NCI-H187 (cell line): Measurements from ENCODE around the gene NLN.
"Not testable (repeated sequence)": the region's sequence is repeated elsewhere in the genome, so short reads cannot be mapped to it uniquely, and the experiment has no call there.

Experiments
- DNase-seq, 2 experiments: peaks; one replicate each; lab custom pipeline; 2025; lab: John Stamatoyannopoulos, UW

The NLN gene

GRCh38 chr5:65772963-65773362 is 51.0 kb downstream of the NLN start:
- DNase-seq: not testable (repeated sequence)

- no peak for DNase-seq
These were observed 52.3 kb downstream of the NLN start for GRCh38 chr5:65774346-65774745.

- no peak for DNase-seq
These were observed 53.5 kb downstream of the NLN start for GRCh38 chr5:65775476-65775875.

DNA sequence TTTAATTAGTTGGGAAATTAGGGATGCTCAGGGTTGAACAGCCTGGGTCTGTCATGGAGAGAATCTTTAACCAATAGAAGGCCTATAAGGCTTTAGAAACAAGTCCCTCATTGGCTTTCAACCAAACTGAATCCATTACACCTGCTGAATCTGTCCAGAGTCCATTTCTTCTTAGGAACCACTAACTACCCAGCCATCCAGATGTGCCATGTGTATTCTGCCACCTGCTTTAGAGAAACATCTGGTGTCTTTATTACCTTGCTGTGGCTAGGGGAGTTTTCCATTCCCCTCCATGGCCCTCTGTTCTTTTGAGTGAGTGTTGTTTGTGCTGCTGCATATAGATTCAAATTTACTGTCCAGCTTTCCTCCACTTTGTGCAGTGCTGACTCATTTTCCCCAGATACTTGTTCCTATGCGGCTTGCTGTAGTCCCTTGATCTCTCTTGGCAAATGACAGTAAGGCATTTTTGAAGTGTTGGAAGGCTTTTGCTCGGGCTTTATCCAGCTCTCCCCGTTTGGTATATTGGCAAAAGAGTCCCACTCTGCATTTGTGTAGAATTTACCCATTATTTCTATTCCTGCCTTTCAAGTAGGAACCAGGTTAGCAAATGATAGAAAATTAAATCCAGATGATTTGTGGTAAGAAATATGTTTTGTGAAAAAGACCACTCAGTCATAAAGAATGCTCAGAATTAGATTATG is 54.6 kb downstream of the NLN start:
- no peak for DNase-seq

DNA sequence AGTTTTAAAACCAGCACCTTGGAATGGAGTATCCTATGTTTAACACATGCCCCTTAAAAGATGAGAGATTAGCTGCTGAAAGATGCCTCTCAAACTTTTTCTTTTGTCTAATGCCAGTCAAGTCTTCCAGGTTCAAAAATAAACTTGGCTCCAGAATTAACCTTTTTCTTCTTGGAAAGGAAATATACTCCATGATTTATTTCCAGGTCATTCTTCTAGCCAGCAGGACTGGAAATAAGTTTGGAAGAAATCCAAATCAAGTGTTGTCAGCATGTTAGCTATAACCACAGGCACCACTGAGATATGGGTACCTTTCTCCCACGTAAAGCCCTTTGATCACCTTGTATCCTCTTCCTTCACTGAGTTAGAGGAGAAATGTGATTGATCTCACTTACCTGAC is 56.1 kb downstream of the NLN start:
- DNase-seq: no peak

GRCh38 chr5:65779643-65780042 is 57.6 kb downstream of the NLN start:
- DNase-seq: no peak

DNA sequence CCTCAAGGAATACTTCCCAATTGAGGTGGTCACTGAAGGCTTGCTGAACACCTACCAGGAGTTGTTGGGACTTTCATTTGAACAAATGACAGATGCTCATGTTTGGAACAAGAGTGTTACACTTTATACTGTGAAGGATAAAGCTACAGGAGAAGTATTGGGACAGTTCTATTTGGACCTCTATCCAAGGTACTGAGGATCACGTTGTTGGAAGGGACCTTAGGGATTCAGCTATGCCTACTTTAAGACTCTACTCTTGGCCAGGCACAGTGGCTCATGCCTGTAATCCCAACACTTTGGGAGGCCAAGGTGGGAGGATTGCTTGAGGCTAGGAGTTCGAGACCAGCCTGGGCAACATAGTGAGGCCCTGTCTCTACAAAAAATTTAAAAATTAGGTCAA is 66.3 kb downstream of the NLN start:
- not testable (repeated sequence) for DNase-seq

DNA sequence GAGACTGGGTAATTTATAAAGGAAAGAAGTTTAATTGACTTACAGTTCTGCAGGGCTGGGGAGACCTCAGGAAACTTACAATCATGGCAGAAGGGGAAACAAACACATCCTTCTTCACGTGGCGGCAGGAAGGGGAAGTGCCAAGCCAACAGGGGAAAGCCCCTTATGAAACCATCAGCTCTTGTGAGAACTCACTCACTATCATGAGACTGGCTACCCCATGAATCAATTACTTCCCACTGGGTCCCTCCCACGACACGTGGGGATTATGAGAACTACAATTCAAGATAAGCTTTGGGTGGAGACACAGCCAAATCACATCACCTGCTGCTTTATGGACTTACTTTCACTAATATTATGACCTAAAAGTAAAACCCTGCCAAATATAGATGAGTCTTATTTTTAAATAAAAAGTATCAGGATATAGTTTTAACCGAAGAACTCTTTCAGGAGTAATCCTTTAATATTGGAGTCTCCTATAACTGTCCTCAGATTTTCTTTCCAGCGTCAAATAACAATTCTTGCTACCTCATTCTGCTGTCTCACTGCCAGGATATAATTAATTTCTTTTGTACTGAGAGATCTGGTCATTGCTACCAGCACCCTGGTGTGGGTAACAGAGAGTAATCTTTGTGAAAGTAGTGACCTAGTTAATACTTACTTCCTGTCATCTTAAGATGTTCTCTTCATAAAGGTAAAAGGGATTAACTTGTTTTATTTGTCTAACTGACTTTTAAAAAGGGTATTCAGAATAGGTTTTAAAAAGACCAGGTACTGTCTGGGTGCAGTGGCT is 68.6 kb downstream of the NLN start:
- no peak for DNase-seq

- no peak for DNase-seq
These were observed 70.0 kb downstream of the NLN start for GRCh38 chr5:65791712-65792673.

DNA sequence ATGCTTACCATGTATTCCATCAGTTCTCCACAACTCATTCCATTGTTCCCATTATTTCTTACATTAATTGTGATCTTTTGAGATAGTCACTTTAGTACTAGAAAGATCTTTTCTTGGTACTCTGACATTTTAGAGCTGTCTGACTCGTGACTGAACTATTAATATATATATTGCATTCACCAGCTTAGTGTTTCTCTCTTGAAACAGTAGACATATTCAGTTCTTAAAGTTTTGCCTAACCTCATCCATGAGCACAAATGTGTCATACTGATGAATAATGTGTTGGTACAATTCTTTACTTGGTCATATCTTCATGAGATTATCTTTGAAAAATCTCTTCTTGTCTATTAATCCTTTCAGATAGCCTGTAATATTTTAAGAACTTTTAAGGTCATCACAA is 74.3 kb downstream of the NLN start:
- DNase-seq: no peak

DNA sequence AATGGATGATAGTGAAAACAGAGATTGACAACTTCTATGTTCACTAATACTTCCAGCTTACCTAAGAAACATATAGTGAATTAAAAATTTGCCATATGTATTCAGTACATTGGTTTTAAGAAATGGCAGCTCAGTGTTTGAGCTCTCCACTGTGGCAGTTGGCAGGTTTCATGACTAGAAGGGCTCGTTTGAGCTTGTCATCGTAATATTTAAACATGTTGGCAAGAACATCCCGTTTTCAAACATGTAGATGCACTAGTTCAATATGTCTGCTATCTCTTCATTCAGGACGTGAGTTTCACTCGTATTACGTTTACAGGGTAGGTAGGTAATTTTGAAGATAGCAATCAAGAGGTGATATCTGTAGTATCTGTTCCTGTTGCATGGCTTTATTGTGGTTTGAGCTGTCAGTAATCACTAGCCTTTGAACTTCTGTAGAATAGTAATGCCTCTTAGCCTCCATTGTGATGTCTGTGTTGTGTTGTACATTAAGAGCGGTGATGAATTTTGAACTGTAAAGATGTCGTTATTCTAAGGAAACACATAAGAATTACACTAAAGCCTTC is 74.8 kb downstream of the NLN start:
- no peak for DNase-seq

DNA sequence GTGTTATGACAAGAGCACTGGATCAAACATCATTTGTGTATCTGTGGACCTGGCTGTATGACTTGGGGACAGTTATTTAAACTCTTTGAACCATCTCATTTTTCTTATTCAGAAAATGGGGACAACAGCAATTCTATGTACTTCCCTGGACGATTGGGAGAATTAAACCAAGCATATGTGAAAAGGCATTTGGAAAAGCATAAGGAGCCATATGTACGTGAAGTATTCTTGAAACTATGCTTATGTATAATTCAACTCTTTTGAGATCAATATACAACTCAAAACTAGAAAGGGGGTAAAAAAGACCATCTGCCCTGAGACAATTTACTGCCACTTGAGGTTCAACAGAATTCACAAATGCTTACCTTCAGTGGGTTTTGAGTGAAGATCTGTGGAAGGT is 75.5 kb downstream of the NLN start:
- DNase-seq: no peak

DNA sequence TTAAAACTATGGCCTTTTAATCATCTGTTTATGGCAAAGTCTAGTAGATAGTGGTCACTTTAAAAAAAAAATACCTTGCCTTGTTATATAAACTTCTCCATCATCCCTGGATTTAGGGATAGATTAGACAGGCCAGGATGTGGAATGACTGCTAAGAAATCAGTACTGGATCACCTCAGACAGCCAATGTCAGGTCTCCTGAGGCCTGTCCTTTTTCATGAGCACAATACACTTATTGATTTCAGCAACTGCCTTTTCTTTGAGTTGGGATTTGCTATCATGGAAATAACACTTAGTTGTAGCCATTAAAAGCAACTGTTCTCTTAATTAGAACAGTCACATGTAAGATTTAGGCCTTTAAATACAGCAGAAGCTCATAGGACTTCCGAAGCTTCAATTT is 77.9 kb downstream of the NLN start:
- no peak for DNase-seq

DNA sequence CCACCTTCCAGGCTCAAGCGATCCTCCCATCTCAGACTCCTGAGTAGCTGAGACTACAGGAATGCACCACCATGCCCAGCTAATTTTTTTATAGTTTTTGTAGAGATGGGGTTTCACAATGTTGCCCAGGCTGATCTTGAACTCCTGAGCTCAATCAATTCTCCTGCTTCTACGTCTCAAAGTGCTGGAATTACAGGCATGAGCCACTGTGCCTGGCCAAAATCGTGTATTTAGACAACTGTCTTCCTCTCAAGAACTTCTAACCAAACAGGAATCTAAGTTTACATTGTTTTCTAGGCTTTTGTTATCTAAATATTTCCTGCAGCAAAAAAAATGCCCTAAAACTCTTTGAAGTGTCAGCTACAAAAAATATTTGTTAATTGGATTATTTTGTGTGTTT is 78.8 kb downstream of the NLN start:
- no peak for DNase-seq

GRCh38 chr5:65801352-65801783 is 79.4 kb downstream of the NLN start:
- no peak for DNase-seq

DNA sequence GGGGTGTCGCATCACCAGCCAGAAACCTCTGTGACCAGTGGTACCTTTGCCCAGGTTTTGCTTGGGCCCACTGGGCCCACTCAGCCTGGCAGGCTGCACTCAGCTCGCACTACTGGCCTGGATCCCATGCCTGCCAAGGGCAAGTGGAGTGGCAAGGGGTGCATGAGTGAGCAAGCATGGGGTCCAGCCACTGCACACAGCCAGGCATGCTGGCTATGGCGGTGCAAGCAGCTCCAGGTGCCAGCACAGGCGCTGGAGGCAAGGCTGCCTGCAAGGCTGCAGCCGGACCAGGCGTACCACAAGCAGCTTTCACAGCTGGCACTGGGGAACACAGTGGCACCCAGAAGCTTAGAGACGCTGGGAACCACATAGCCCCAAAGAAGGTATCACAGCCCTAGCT is 80.1 kb downstream of the NLN start:
- DNase-seq: no peak

DNA sequence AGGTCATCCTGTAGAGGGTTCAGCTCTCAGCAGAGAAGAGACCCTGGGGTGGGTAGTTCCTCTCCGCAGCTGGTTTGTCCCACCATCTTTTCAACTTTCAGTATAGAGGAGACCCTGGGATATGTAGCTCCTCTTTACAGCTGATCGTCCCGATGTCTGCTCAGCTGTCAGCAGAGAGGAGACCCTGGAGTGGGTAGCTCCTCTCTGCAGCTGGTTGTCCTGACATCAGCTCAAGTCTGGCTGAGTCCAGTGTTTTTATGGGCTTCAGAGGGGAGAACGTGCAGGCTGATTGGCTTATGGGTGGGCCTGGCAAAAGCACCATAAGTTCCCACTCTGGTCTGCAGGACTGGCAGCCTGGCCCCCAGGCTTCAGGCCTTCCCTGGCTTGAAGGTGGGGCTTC is 80.8 kb downstream of the NLN start:
- no peak for DNase-seq

- DNase-seq: no peak
These were observed 81.8 kb downstream of the NLN start for GRCh38 chr5:65803699-65804391.

GRCh38 chr5:65805089-65805488 is 83.1 kb downstream of the NLN start:
- no peak for DNase-seq

DNA sequence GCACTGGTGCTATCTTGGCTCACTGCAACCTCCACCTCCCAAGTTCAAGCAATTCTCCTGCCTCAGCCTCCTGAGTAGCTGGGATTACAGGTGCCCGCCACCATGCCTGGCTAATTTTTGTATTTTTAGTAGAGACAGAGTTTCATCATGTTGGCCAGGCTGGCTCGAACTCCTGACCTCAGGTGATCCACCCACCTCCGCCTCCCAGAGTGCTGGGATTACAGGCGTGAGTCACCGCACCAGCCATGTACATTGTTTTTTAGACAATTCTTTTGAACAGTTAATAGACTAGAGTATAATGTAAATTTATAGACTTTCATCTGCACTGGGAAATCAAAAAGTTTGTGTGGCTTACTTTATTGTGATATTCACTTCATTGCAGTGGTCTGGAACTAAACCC is 85.5 kb downstream of the NLN start:
- not testable (repeated sequence) for DNase-seq

- no peak for DNase-seq
These were observed 86.3 kb downstream of the NLN start for GRCh38 chr5:65808251-65808741.
